GM12801 (cell line): ENCODE data around the gene OBSCN.

Experiments
- TF ChIP-seq, protein P1 (sequence below): IDR thresholded peaks from one replicate; pipeline ENCODE4 v1.5.1; 2011; ENCODE audit warnings: control low read depth; ENCODE audit not compliant: insufficient read length; ENCODE audit errors: extremely low read depth

The OBSCN gene

DNA sequence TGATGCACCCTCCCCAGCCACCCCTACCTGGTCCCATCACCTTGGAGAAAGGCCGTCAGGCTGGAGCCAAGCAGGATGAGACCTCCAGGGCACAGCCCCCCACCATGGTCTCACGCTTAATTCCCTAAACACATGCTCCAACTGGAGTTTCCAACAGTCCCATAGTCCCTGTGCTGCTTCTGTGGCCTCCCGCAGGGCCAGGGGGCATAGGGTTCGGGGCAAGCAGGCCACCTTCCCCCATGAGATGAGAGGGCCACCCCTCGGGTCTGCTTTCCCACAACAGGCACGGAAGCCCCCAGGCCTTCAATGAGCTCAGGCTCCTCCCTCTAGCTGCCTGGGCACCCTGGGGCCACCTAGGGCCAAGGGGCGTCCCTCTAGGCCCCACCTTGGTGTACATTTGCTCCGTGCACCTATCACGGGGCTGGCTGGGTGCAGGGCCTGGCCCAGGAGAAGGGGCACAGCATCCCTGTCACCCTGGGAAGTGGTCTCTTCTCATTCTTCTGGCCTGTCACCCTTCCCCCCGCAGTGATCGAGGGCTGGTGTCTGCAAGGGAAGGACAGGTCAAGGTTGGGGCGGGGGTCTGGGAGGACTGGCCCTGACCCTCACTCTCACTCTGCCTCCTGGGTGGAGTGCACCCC lies 156.3 kb downstream of the OBSCN start:
- TF ChIP-seq, protein P1, sequence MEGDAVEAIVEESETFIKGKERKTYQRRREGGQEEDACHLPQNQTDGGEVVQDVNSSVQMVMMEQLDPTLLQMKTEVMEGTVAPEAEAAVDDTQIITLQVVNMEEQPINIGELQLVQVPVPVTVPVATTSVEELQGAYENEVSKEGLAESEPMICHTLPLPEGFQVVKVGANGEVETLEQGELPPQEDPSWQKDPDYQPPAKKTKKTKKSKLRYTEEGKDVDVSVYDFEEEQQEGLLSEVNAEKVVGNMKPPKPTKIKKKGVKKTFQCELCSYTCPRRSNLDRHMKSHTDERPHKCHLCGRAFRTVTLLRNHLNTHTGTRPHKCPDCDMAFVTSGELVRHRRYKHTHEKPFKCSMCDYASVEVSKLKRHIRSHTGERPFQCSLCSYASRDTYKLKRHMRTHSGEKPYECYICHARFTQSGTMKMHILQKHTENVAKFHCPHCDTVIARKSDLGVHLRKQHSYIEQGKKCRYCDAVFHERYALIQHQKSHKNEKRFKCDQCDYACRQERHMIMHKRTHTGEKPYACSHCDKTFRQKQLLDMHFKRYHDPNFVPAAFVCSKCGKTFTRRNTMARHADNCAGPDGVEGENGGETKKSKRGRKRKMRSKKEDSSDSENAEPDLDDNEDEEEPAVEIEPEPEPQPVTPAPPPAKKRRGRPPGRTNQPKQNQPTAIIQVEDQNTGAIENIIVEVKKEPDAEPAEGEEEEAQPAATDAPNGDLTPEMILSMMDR = no peak

DNA sequence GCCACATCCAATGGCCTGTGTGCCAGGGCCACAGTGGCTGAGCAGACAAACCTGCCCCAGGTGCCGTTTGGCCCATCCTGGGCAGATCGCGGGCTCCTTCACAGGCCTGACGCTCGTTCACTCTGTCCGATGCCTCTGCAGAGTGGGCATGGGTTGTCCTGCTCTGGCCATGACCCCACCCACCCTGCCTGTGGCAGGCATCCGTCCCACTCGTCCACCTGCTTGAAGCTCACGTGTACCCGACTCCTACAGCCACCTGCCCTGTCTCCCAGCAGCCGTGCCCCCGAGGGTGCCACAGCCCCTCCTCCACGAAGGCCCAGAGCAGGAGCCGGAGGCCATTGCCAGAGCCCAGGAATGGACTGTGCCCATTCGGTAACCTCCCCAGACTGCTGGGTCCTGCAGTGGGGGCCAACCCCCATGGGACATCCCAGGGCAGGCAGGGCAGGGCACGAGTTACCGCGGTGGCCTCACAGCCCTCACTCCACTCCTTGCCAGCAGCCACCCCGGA lies 156.9 kb downstream of the OBSCN start:
- TF ChIP-seq, protein P1 = no peak

DNA sequence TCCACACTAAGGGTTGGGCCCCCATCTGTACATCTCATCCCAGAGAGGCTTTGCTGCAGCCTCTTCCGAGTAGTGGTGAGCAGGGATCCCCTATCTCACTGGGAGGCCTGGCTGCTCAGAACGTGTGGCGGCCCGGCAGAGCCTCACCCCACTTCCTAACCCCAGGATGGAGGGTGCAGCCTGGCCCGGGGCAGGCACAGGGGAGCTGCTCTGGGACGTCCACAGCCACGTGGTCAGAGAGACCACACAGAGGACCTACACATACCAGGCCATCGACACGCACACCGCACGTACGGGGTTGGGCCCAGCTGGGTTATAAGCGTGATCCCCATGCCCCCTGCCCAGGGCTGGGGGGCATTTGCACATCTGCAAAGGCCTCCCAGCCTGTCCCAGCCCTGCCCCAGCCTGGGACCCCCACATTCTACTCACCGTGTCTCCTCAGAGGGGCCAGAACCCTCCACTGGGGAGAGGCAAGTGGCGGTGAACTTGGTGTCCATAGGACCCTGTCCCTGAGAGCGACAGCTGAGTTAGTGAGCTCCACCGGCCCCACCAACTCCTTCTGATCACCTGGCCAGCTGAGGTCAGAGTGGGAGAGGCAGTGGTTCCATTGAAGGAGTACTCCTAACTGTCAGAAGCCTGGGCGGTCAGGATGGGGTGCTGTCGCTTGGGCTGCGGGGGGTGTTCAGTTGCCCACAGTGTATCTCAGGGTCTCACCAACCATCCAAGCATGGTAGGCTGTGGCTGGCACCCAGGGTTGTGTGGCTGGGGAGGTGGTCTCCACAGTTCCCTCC lies 157.6 kb downstream of the OBSCN start:
- TF ChIP-seq, protein P1 = no peak

DNA sequence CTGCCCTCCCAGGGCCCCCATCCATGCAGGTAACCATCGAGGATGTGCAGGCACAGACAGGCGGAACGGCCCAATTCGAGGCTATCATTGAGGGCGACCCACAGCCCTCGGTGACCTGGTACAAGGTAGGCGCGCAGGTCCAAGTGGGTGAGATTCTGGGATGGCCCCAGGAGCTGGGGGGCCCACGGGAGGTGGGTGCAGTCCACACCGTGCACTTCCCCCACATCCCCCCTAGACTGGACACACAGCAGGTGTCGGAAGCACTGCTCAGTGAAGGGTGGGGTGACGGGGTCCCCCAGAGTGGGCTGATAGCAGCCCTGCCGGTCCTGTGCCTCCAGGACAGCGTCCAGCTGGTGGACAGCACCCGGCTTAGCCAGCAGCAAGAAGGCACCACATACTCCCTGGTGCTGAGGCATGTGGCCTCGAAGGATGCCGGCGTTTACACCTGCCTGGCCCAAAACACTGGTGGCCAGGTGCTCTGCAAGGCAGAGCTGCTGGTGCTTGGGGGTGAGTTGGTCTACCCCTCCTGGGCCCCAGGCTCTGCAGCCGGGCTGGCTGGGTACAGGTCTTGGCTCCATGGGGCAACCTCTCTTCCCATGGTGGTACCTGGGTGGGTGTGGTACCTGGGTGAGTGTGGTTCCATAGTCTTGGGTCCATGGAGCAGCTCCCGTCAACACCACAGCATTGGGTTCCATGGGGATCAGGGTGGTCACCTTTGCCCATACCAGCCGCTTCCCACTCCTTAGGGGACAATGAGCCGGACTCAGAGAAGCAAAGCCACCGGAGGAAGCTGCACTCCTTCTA lies 158.4 kb downstream of the OBSCN start:
- TF ChIP-seq, protein P1 = no peak

DNA sequence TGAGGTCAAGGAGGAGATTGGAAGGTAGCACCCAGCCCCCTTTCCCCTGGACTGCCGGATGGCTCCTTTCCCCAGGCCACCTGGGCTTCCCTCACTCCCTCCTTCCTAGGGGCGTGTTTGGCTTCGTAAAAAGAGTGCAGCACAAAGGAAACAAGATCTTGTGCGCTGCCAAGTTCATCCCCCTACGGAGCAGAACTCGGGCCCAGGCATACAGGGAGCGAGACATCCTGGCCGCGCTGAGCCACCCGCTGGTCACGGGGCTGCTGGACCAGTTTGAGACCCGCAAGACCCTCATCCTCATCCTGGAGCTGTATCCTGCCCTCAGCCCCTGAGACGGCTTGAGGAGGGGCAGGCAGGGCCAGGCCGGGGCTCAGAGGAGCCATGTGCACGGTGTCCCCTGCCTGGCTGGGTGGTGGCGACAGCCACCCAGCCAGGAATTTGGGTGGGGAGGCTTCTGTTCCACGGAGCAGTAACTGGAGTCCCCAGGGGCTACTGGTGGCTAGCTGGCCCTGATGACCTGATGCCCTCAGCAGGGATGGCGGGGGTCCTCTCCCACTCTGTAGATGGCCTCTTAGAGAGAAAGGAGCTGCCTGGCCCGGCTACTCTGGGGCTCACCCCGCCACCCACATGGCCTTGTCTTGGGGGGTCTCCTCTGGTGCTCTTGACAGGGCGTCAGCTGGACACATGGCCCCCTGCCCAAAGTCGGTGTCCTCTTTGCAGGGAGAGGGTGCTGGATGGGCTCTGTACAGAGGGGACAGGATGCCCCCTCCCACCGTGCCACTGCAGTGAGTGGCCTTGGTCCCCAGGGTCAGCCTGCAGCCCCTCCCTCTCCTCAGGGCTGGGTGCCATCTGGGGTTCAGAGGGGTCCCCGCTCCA lies 159.3 kb downstream of the OBSCN start:
- TF ChIP-seq, protein P1 = no peak

DNA sequence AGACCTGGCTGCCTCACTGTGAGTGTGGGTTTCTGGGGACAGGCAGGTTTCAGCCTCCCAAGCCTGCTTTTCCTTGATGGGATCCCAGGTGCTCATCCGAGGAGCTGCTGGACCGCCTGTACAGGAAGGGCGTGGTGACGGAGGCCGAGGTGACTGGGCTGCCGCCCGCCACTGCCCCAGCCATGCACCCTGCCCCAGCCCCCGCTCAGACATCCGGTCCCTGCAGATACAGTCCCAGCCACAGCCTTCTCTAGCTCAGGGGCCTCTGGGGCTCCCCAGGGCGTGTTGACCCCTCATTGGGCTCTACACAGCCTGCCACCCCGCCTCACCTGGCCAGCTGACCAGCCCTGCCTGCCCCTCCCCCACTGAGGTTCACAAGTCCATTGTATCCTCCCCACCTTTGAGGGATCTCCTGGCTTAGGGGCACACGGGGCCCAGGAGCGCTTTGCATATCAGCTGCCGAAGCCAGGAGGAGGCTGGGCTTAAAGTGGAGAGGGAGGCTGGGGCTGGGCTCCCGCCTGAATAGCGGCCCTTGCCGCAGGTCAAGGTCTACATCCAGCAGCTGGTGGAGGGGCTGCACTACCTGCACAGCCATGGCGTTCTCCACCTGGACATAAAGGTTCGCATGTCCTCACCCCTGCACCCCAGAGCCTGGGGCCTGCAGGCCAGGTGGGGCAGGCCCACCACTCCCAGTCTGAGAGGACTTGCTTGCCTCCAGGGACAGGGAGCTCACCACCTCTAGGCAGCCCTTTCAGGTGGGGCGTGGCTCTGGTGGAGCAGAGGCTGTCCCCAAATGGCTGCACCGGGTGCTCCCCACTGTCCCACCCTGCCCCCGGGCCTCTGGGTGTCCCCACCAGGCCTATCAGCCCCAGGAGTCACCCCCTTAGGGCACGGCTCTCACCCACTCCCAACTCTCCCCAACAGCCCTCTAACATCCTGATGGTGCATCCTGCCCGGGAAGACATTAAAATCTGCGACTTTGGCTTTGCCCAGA lies 160.3 kb downstream of the OBSCN start:
- TF ChIP-seq, protein P1 = no peak
